K562 (cell line): Measurements from ENCODE around the gene VSTM2B. TPM values are rescaled to one million over a fixed set of nuclear protein-coding genes. Genes with fewer than 3 reads are reported as not detected.

Experiments
- FIP1L1 ChIP-seq: fragments of 200-400 bp; formaldehyde crosslinking; IDR thresholded peaks from 2 replicates; pipeline ENCODE4 v1.6.1; 2018; ENCODE audit warnings: mild to moderate bottlenecking, low read depth, low read length; ENCODE audit not compliant: poor library complexity, severe bottlenecking
- FOXM1 ChIP-seq, 2 experiments: fragments of 450-650 bp in 1 of 2; sonication (generic) in 1 of 2; formaldehyde crosslinking in 1 of 2; IDR thresholded peaks; 2 replicates each; pipeline versions ENCODE4 v1.6.1 to v1.9.0; 2017 to 2022; ENCODE audit warnings: low read depth in 2 of 2, mild to moderate bottlenecking in 2 of 2, missing genetic modification reagents in 1 of 2, moderate library complexity in 1 of 2
- HNRNPUL1 ChIP-seq: fragments of 200-400 bp; formaldehyde crosslinking; IDR thresholded peaks from 2 replicates; pipeline ENCODE4 v1.6.1; 2017; ENCODE audit warnings: low read length
- JUNB ChIP-seq: fragments of 450-650 bp; formaldehyde crosslinking; conservative IDR thresholded peaks from 2 replicates; pipeline ENCODE4 v1.4.0; 2020; ENCODE audit warnings: mild to moderate bottlenecking
- JUND ChIP-seq, 2 experiments: IDR thresholded peaks; 2 replicates in 1 of 2; 3 replicates in 1 of 2; pipeline ENCODE4 v1.6.1; 2011; ENCODE audit warnings: borderline replicate concordance in 2 of 2, low read depth in 2 of 2, low read length in 2 of 2, improper control_type of control experiment in 1 of 2, missing biosample characterization in 1 of 2, missing genetic modification characterization in 1 of 2, missing genetic modification reagents in 1 of 2
- KDM5B ChIP-seq: fragments of 200-600 bp; sonication (generic); IDR thresholded peaks from 2 replicates; pipeline ENCODE4 v1.6.1; 2012; ENCODE audit warnings: low read depth, mild to moderate bottlenecking, moderate library complexity, low read length, control low read depth, inconsistent platforms; ENCODE audit not compliant: insufficient replicate concordance
- PTTG1 ChIP-seq: fragments of 450-650 bp; IDR thresholded peaks from 2 replicates; pipeline ENCODE4 v1.6.1; 2016; ENCODE audit warnings: low read depth, mild to moderate bottlenecking, missing genetic modification characterization, missing compliant biosample characterization
- SOX6 ChIP-seq: fragments of 450-650 bp; IDR thresholded peaks from 2 replicates; pipeline ENCODE4 v1.6.1; 2014; ENCODE audit warnings: mild to moderate bottlenecking
- THRB ChIP-seq: fragments of 450-650 bp; formaldehyde crosslinking; conservative IDR thresholded peaks from 2 replicates; pipeline ENCODE4 v1.4.0; 2022; ENCODE audit warnings: mild to moderate bottlenecking, missing genetic modification characterization
- ZBED1 ChIP-seq: IDR thresholded peaks from 2 replicates; pipeline ENCODE4 v1.6.1; 2014
- ZKSCAN8 ChIP-seq: fragments of 200-800 bp; sonication (Bioruptor generic); IDR thresholded peaks from 2 replicates; pipeline ENCODE4 v1.6.1; 2016; ENCODE audit warnings: missing genetic modification characterization, missing compliant biosample characterization
- ZNF436 ChIP-seq: fragments of 250-450, 450-650 bp; sonication (Bioruptor Pico); formaldehyde crosslinking; IDR thresholded peaks from 2 replicates; pipeline ENCODE4 v1.7.0; 2020; ENCODE audit warnings: mild to moderate bottlenecking
- ZNF830 ChIP-seq: fragments of 250-450 bp; sonication (Bioruptor Pico); IDR thresholded peaks from 2 replicates; pipeline ENCODE4 v1.5.0; 2021; ENCODE audit warnings: mild to moderate bottlenecking
- polyA plus RNA-seq, 8 experiments: library from polyadenylated mRNA; depleted of rRNA in 4 of 8; stranded (reverse) in 5 of 8; unstranded in 3 of 8; fragments of >200 nt; fragmentation: Nextera tagmentation in 2 of 8; fragmentation: Illumina TruSeq in 1 of 8; extraction: Ambion mirVana in 2 of 8; extraction: Trizol in 1 of 8; gene quantifications; 2 replicates each; pipeline versions ENCODE4 v1.2.1 to v1.2.3, GENCODE V29; 2011 to 2014; ENCODE audit warnings: inconsistent platforms in 1 of 8, missing spikeins in 1 of 8
- total RNA-seq, 7 experiments: library from RNA; depleted of rRNA in 6 of 7; stranded (reverse); fragments of >200 nt in 6 of 7; fragmentation: Illumina TruSeq in 2 of 7; extraction: Trizol in 2 of 7; gene quantifications; 2 replicates each; pipeline versions ENCODE4 v1.2.1 to v1.2.3, GENCODE V29; 2011 to 2021; ENCODE audit warnings: low replicate concordance in 1 of 7
- TF ChIP-seq, protein P1 (sequence below): fragments of 250-450 bp; sonication (Bioruptor Pico); IDR thresholded peaks from 2 replicates; pipeline ENCODE4 v1.4.0; 2020
- TF ChIP-seq, protein P2 (sequence below): sonication (generic); formaldehyde crosslinking; IDR thresholded peaks from 2 replicates; pipeline ENCODE4 v1.8.1; 2023; ENCODE audit warnings: mild to moderate bottlenecking, missing genetic modification reagents
- TF ChIP-seq, protein P3 (sequence below): fragments of 250-450 bp; sonication (Bioruptor Pico); IDR thresholded peaks from 2 replicates; pipeline ENCODE4 v1.5.0; 2020; ENCODE audit warnings: mild to moderate bottlenecking

Gene VSTM2B
- total and polyA plus RNA-seq, 9 of the 15 experiments (the other 6 are each of a cell fraction or from before 2014, with no cell fraction given) = not detected

GRCh38 chr19:29605653-29606419 is 80.0 kb downstream of the VSTM2B start, which contains the start of gene POP4 (continued):
- TF ChIP-seq, protein P1, sequence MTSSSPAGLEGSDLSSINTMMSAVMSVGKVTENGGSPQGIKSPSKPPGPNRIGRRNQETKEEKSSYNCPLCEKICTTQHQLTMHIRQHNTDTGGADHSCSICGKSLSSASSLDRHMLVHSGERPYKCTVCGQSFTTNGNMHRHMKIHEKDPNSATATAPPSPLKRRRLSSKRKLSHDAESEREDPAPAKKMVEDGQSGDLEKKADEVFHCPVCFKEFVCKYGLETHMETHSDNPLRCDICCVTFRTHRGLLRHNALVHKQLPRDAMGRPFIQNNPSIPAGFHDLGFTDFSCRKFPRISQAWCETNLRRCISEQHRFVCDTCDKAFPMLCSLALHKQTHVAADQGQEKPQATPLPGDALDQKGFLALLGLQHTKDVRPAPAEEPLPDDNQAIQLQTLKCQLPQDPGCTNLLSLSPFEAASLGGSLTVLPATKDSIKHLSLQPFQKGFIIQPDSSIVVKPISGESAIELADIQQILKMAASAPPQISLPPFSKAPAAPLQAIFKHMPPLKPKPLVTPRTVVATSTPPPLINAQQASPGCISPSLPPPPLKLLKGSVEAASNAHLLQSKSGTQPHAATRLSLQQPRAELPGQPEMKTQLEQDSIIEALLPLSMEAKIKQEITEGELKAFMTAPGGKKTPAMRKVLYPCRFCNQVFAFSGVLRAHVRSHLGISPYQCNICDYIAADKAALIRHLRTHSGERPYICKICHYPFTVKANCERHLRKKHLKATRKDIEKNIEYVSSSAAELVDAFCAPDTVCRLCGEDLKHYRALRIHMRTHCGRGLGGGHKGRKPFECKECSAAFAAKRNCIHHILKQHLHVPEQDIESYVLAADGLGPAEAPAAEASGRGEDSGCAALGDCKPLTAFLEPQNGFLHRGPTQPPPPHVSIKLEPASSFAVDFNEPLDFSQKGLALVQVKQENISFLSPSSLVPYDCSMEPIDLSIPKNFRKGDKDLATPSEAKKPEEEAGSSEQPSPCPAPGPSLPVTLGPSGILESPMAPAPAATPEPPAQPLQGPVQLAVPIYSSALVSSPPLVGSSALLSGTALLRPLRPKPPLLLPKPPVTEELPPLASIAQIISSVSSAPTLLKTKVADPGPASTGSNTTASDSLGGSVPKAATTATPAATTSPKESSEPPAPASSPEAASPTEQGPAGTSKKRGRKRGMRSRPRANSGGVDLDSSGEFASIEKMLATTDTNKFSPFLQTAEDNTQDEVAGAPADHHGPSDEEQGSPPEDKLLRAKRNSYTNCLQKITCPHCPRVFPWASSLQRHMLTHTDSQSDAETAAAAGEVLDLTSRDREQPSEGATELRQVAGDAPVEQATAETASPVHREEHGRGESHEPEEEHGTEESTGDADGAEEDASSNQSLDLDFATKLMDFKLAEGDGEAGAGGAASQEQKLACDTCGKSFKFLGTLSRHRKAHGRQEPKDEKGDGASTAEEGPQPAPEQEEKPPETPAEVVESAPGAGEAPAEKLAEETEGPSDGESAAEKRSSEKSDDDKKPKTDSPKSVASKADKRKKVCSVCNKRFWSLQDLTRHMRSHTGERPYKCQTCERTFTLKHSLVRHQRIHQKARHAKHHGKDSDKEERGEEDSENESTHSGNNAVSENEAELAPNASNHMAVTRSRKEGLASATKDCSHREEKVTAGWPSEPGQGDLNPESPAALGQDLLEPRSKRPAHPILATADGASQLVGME (CRISPR knock-in tag) = no peak
- TF ChIP-seq JUND (IDR thresholded peaks at IDR 0.05; ENCODE audit: borderline replicate concordance, low read depth, low read length) (peak; percentile 88), JUND (tag; IDR thresholded peaks at IDR 0.05; ENCODE audit: borderline replicate concordance, low read depth, low read length) (peak; percentile 71; the same call in 2 of the 3 replicates), ZNF436 (CRISPR knock-in tag) (no peak), FOXM1 (IDR thresholded peaks at IDR 0.05; ENCODE audit: low read depth) (no peak), FOXM1 (CRISPR knock-in tag; IDR thresholded peaks at IDR 0.05; ENCODE audit: low read depth) (no peak), PTTG1 (tag) (no peak), JUNB (CRISPR knock-in tag) (peak; percentile 1; the same call in 1 of the 2 replicates), FIP1L1 (no peak), ZKSCAN8 (CRISPR knock-in tag) (no peak), SOX6 (no peak), HNRNPUL1 (no peak), KDM5B (peak; percentile 87), THRB (peak; percentile 96), ZNF830 (CRISPR knock-in tag) (no peak), ZBED1 (no peak; the same call in 1 of the 2 replicates)
- TF ChIP-seq, protein P2, sequence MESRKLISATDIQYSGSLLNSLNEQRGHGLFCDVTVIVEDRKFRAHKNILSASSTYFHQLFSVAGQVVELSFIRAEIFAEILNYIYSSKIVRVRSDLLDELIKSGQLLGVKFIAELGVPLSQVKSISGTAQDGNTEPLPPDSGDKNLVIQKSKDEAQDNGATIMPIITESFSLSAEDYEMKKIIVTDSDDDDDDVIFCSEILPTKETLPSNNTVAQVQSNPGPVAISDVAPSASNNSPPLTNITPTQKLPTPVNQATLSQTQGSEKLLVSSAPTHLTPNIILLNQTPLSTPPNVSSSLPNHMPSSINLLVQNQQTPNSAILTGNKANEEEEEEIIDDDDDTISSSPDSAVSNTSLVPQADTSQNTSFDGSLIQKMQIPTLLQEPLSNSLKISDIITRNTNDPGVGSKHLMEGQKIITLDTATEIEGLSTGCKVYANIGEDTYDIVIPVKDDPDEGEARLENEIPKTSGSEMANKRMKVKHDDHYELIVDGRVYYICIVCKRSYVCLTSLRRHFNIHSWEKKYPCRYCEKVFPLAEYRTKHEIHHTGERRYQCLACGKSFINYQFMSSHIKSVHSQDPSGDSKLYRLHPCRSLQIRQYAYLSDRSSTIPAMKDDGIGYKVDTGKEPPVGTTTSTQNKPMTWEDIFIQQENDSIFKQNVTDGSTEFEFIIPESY (CRISPR knock-in tag) = no peak; the same call in 1 of the 2 replicates
- TF ChIP-seq, protein P3, sequence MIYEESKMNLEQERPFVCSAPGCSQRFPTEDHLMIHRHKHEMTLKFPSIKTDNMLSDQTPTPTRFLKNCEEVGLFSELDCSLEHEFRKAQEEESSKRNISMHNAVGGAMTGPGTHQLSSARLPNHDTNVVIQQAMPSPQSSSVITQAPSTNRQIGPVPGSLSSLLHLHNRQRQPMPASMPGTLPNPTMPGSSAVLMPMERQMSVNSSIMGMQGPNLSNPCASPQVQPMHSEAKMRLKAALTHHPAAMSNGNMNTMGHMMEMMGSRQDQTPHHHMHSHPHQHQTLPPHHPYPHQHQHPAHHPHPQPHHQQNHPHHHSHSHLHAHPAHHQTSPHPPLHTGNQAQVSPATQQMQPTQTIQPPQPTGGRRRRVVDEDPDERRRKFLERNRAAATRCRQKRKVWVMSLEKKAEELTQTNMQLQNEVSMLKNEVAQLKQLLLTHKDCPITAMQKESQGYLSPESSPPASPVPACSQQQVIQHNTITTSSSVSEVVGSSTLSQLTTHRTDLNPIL (CRISPR knock-in tag) = no peak
